Fibroblast of villous mesenchyme (primary cell): ENCODE data around the gene VWA2. TPM values are rescaled to one million over a fixed set of nuclear protein-coding genes. Genes with fewer than 3 reads are reported as not detected.
A peak's percentile ranks its signal among the peaks of the same experiment; 100 is the strongest.

Experiments
- DNase-seq: peaks from one replicate; pipeline ENCODE4 v3.0.0-alpha.2; 2010; ENCODE audit warnings: low read depth
- H3K4me3 ChIP-seq: 2 replicates; pipeline ENCODE4 v1.5.1; 2011; ENCODE audit warnings: low read depth, mild to moderate bottlenecking, low read length
- total RNA-seq: library from RNA; depleted of rRNA; stranded (reverse); fragments of >200 nt; gene quantifications from 2 replicates; pipeline ENCODE4 v1.2.3, GENCODE V29; 2012
- TF ChIP-seq, protein P1 (sequence below): IDR thresholded peaks from 2 replicates; pipeline ENCODE4 v1.5.1; 2012; ENCODE audit warnings: low read depth, mild to moderate bottlenecking, low read length; ENCODE audit not compliant: insufficient read depth

Gene VWA2
- total RNA-seq, 1 donor = under 0.01 TPM

DNA sequence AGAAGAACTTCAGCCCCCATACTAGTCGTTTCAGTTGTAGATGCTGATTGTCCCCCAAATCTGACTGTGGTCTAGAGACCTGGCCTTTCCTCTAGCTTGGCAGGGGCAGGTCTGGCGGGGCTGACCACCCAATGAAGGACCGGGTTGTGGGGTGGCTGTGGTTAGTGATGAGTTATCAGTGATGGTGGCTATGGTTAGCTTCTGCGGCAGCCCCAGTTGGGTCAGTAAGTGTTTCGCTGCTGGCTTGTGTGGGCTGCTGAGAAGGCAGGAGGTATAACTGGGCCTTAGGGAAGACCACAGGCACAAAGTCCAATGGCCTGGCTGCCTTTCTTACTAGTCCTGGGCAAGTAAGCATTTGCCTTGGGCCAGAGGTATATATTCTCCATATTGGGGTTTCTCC lies 21.3 kb downstream of the VWA2 start:
- no peak for DNase-seq
- TF ChIP-seq, protein P1, sequence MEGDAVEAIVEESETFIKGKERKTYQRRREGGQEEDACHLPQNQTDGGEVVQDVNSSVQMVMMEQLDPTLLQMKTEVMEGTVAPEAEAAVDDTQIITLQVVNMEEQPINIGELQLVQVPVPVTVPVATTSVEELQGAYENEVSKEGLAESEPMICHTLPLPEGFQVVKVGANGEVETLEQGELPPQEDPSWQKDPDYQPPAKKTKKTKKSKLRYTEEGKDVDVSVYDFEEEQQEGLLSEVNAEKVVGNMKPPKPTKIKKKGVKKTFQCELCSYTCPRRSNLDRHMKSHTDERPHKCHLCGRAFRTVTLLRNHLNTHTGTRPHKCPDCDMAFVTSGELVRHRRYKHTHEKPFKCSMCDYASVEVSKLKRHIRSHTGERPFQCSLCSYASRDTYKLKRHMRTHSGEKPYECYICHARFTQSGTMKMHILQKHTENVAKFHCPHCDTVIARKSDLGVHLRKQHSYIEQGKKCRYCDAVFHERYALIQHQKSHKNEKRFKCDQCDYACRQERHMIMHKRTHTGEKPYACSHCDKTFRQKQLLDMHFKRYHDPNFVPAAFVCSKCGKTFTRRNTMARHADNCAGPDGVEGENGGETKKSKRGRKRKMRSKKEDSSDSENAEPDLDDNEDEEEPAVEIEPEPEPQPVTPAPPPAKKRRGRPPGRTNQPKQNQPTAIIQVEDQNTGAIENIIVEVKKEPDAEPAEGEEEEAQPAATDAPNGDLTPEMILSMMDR = no peak
- no peak overlapping the region for H3K4me3 ChIP-seq

DNA sequence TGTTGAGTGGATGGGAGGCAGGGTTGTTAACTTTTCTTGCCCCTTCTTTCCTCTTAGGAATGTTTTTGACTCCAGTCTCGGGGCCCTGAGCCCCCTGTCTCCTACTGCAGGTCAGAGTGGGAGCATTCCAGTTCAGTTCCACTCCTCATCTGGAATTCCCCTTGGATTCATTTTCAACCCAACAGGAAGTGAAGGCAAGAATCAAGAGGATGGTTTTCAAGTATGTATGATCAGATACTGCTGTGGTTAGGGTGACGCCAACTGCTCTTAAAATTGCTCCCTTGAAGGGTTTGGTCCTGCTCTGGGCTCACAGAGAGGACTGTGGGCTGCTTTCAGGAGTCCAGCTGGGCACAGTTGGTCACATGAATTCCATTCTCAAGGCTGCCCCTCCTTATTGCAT lies 22.0 kb downstream of the VWA2 start:
- H3K4me3 ChIP-seq = no peak overlapping the region
- peak; percentile 87 for DNase-seq
- TF ChIP-seq, protein P1 = no peak

DNA sequence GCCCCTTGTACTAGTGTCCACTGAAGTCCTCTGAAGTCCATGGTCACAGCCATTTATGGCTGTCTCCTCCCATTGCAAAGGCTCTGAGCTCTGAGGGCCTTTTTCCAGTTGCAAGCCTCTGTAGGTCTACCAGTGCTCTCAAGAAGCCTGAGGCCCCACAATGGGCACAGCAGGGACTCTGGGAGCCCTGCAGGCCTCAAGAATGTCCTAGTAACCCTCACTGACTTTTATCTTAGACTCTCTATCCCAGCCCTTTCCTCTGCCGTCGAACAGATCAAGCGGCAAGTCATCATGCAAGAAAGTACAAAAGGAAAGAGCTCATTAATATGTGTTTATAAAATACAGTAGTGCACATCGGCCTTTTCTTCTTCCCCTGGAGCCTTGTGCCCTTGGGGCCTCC lies 23.4 kb downstream of the VWA2 start:
- DNase-seq = no peak
- no peak overlapping the region for H3K4me3 ChIP-seq
- TF ChIP-seq, protein P1 = no peak

DNA sequence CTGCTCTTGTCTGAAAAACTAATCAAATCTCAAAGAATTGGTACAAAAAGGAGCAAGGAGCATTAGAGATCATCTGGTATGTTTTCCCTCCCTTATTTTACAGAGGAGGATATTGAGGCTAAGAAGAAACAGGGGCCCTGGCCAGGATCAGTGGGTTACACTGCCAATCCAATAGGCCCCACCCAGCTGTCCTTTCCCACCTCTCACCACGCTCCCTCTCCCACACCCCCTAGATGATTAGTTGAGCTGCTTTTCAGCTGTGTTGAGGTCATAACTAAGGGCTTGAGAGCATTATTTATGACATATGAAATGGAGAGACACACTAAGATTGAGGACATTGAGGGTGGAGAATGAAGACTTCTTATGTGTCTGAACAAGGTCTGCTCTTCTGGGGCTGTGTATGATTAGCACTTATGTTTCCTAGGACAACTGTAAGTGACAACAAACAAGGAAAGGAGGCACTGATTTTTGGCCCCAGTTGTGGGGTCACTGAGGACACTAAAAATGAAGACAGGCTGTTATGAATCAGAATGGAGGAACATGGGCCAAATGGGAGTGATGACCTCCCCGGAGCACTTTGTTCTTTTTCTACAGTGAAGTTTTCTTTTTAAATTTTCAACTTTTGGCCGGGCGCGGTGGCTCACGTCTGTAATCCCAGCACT lies 26.5 kb downstream of the VWA2 start:
- no peak overlapping the region for H3K4me3 ChIP-seq
- peak; percentile 17 for DNase-seq
- TF ChIP-seq, protein P1 = no peak

DNA sequence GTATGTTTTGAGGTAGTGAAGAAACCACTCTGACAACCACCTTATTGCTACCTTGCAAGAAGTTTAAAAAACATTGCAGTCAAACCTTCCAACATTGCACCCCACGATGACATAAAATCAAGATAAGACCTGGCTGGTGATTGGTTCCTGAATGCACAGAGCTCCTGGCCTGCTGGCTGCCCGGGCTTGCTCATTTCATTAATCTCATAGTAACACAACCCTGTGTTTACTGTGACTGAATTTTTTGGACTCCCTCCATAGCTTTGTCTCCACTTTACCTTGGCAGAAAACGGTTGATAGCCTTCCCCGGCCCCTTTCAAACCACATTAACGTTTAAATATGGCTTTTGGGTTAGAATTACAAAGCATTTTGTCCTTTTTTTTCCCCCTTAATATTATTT lies 27.5 kb downstream of the VWA2 start:
- H3K4me3 ChIP-seq = no peak overlapping the region
- TF ChIP-seq, protein P1 = no peak
- peak; percentile 34 for DNase-seq

DNA sequence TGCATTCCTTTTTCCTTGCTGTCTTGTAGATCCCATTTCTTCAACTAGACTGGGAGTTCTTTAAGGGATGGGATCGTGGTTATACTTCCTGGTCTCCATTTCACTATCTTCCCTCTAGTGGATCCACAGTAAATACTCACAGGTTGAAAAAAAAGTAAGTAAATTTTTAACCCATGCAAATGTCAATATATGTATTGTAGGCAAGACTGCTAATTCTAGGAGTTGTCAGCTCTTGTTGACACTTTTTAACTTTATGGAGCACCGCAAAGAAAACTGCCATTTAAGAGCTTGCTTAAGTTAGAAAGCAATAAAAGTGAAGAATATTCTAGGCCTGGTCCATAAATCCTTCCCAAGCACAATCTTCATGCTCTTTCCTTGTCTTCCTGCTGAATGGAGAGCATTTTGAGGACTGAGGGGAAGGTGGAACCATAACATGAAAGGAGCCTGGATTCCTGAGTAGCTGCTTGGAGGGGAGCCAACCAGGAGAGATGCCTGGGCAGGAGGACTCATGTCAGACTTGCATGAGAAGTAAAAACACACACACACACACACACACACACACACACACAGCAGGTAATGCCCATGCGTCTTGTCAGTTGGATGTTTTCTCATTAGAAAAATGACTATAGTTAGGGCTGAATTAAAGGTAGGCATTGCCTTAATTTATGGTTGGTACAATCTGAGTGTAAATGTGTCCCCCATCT lies 32.2 kb downstream of the VWA2 start:
- no peak for DNase-seq
- no peak overlapping the region for H3K4me3 ChIP-seq
- TF ChIP-seq, protein P1 = no peak
